Stimulated activated CD8-positive, alpha-beta memory T cell treated with anti-CD3 and anti-CD28 coated beads, Interleukin-2, amount 100 ng/mL, for 48 hours (primary cell): ENCODE data around the gene KRT80.

Experiments
- DNase-seq, 2 donors: peaks; one replicate each; pipeline ENCODE4 v3.0.0-alpha.2; 2020; ENCODE audit warnings: low read depth in 2 of 2

KRT80 gene

GRCh38 chr12:52228931-52229330 lies 37.1 kb upstream of the KRT80 start:
- no peak for DNase-seq

GRCh38 chr12:52228366-52228765 lies 36.6 kb upstream of the KRT80 start:
- no peak for DNase-seq

GRCh38 chr12:52227606-52228166 lies 35.9 kb upstream of the KRT80 start:
- DNase-seq = no peak

- DNase-seq = no peak
Measured at GRCh38 chr12:52226446-52226845, 34.6 kb upstream of the KRT80 start.

- no peak for DNase-seq
Measured at GRCh38 chr12:52225752-52226151, 33.9 kb upstream of the KRT80 start.

GRCh38 chr12:52224151-52224550 lies 32.3 kb upstream of the KRT80 start:
- no peak for DNase-seq

GRCh38 chr12:52223406-52224039 lies 31.7 kb upstream of the KRT80 start:
- no peak for DNase-seq

- DNase-seq = no peak
Measured at GRCh38 chr12:52222692-52223091, 30.9 kb upstream of the KRT80 start.

- DNase-seq = peak; percentile 57 to 87
Measured at GRCh38 chr12:52221912-52222457, 30.2 kb upstream of the KRT80 start.

- DNase-seq = no peak
Measured at GRCh38 chr12:52221070-52221781, 29.4 kb upstream of the KRT80 start.

GRCh38 chr12:52220477-52220876 lies 28.7 kb upstream of the KRT80 start:
- no peak for DNase-seq

GRCh38 chr12:52218001-52218400 lies 26.2 kb upstream of the KRT80 start:
- DNase-seq = no peak

GRCh38 chr12:52217223-52217622 lies 25.4 kb upstream of the KRT80 start:
- no peak for DNase-seq

GRCh38 chr12:52216807-52217206 lies 25.0 kb upstream of the KRT80 start:
- DNase-seq = no peak

- DNase-seq = no peak
Measured at GRCh38 chr12:52216100-52216499, 24.3 kb upstream of the KRT80 start.

GRCh38 chr12:52215587-52216031 lies 23.8 kb upstream of the KRT80 start:
- DNase-seq = no peak

GRCh38 chr12:52214421-52214802 lies 22.6 kb upstream of the KRT80 start:
- no peak for DNase-seq

GRCh38 chr12:52213564-52214420 lies 22.0 kb upstream of the KRT80 start:
- peak; percentile 35 to 65 for DNase-seq

GRCh38 chr12:52212701-52213563 lies 21.1 kb upstream of the KRT80 start:
- no peak for DNase-seq

GRCh38 chr12:52211716-52212585 lies 20.1 kb upstream of the KRT80 start:
- no peak for DNase-seq
